ENCODE data around the gene ADAMTS16. TPM values are rescaled to one million over a fixed set of nuclear protein-coding genes. Genes with fewer than 3 reads are reported as not detected.

ADAMTS16 gene
- total and polyA plus RNA-seq, 3 experiments from 2014 or later = not detected

DNA sequence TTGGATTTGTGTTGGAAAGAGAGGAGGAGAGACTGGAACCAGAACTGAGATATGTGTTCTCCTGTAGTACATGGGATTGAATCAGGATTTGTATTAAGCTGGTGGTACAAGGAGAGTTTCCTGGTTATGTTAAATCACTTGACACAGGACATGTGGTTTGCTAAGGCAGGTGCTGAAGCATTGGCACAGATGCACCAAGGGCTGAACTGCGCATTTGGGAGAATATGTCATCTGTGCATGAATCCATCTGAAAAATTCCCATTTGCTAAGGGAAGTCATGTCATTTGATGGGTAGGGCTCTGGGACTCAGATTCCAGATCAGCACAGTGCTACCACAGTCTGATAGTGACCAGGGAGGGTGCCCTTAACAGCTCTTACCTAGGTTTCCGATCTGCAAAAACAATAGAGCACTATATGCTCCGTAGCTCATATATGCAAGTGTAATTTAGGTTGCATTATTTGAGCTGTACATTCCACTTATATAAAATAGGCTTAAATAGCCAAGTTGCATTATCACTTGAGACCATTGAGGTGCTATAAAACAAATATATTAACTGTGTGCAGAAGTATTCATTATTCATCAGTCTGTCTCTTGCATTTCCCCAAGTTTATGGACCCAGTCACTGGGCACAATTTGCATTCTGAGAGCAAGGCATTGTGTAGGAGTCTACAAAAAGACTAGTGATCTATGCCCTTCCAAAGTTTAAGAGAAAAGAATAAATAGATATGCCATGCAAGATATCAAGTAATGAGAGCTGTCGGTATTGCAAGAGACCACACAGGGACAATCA, 55.2 kb downstream of the ADAMTS16 start:
- CTCF ChIA-PET = no interaction called here
- H3K36me3 Mint-ChIP-seq = no peaks in the 10 kb centered on the region
- Histone ChIP-seq H3K27ac (ENCODE audit: low read depth, low read length) (no peak overlapping the region), H3K4me3 (ENCODE audit: low read length) (no peak overlapping the region), H3K27me3 (ENCODE audit: insufficient read depth, low read length, poor library complexity, severe bottlenecking) (no peaks in the 10 kb centered on the region), H3K4me1 (ENCODE audit: insufficient read depth, low read length) (no peaks in the 10 kb centered on the region), H3K36me3 (ENCODE audit: insufficient read depth, low read length) (no peaks in the 10 kb centered on the region), H3K9me3 (ENCODE audit: low read length) (no peaks in the 10 kb centered on the region)
- peaks cover 0 to 7% of the 10 kb centered on the region in 2 donors for H3K27me3 Mint-ChIP-seq
- H3K4me3 Mint-ChIP-seq = no peak overlapping the region
- H3K4me1 Mint-ChIP-seq = no peaks in the 10 kb centered on the region
- POLR2A ChIA-PET = no interaction called here
- DNase-seq = no peak
- H3K9me3 Mint-ChIP-seq = peaks cover 0 to 4% (median 2%) of the 10 kb centered on the region in 5 donors
- H3K27ac Mint-ChIP-seq = no peak overlapping the region

DNA sequence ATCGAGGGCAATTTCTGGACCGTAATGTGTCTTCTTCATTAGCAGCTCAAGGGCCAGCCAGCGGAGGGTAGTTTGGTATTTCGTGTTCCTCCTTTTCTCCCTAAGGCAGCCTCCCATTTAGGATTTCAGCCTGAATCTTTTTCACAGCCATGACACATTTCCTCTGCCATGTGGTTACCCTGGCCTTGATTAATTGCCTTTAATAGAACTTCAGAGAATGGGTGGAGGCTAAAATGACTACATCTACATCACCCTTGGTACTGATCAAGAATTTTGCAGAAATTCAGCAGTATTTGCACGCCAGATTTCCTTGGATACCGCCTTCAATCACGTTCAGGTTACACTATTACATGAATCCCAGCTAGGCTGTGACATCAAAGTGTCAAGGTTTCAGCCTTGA, 58.0 kb downstream of the ADAMTS16 start:
- H3K27ac ChIP-seq (ENCODE audit: low read depth, low read length) = no peak overlapping the region
- no peaks in the 10 kb centered on the region for H3K36me3 ChIP-seq (ENCODE audit: insufficient read depth, low read length)
- peaks cover 0 to 5% of the 10 kb centered on the region in 2 donors for H3K27me3 Mint-ChIP-seq
- no peak overlapping the region for H3K4me3 Mint-ChIP-seq
- no peaks in the 10 kb centered on the region for H3K27me3 ChIP-seq (ENCODE audit: insufficient read depth, low read length, poor library complexity, severe bottlenecking)
- peaks cover 1 to 6% (median 2%) of the 10 kb centered on the region in 5 donors for H3K9me3 Mint-ChIP-seq
- no peaks in the 10 kb centered on the region for H3K36me3 Mint-ChIP-seq
- no peaks in the 10 kb centered on the region for H3K4me1 ChIP-seq (ENCODE audit: insufficient read depth, low read length)
- CTCF ChIA-PET = no interaction called here
- no peak overlapping the region for H3K27ac Mint-ChIP-seq
- no peaks in the 10 kb centered on the region for H3K9me3 ChIP-seq (ENCODE audit: low read length)
- no peak overlapping the region for H3K4me3 ChIP-seq (ENCODE audit: low read length)
- DNase-seq = no peak
- no peaks in the 10 kb centered on the region for H3K4me1 Mint-ChIP-seq
- POLR2A ChIA-PET = no interaction called here

DNA sequence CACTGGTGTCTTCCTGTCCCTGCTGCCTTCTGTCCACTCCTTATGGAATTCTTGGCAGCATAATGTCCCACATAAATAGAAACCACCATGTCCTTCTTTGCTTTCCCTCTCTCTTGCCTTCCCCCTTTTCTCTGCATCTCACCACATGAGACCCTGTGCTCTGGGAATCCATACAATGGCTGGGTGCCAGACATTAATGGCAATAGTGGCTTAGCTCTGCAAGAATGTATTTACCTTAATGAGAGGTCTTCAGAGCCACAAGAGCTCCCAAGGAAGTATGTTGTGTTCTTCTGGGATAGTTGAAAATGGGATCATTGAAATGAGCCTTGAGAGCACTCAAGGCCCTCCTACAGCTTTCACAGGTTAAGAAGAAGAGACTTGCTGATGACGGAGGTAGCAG, 58.7 kb downstream of the ADAMTS16 start:
- peaks cover 1 to 6% (median 2%) of the 10 kb centered on the region in 5 donors for H3K9me3 Mint-ChIP-seq

DNA sequence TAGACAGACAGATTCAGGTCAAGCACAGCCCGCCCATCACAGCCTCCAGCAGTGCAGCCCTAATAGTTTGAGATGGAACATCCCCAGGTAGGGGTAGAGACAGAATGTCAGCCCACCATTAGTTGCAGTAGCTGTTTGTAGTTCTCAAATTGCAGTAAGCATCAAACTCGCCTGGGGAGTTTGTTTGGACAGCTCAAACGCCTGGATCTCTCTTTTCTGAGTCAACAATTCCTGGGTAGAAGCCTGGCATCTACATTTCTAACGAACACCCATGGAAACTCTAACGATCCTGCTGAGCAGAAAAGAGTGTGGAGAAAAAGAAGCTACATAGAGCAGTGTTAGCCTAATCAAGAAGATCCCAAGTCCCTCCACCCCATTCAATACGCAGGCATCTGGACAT, 59.4 kb downstream of the ADAMTS16 start:
- CTCF ChIA-PET = no interaction called here
- DNase-seq = no peak
- Histone ChIP-seq H3K27ac (ENCODE audit: low read depth, low read length) (no peak overlapping the region), H3K4me3 (ENCODE audit: low read length) (no peak overlapping the region), H3K36me3 (ENCODE audit: insufficient read depth, low read length) (no peaks in the 10 kb centered on the region), H3K4me1 (ENCODE audit: insufficient read depth, low read length) (no peaks in the 10 kb centered on the region), H3K9me3 (ENCODE audit: low read length) (no peaks in the 10 kb centered on the region), H3K27me3 (ENCODE audit: insufficient read depth, low read length, poor library complexity, severe bottlenecking) (no peaks in the 10 kb centered on the region)
- no peak overlapping the region for H3K27ac Mint-ChIP-seq
- POLR2A ChIA-PET = no interaction called here
- H3K4me1 Mint-ChIP-seq = no peaks in the 10 kb centered on the region
- H3K9me3 Mint-ChIP-seq = peaks cover 1 to 6% (median 2%) of the 10 kb centered on the region in 5 donors
- H3K4me3 Mint-ChIP-seq = no peak overlapping the region
- H3K36me3 Mint-ChIP-seq = no peaks in the 10 kb centered on the region
- peaks cover 0 to 3% of the 10 kb centered on the region in 2 donors for H3K27me3 Mint-ChIP-seq

More for the DNA sequence above, 58.7 kb downstream of the ADAMTS16 start:
- no peaks in the 10 kb centered on the region for H3K27me3 ChIP-seq (ENCODE audit: insufficient read depth, low read length, poor library complexity, severe bottlenecking)
- H3K9me3 ChIP-seq (ENCODE audit: low read length) = no peaks in the 10 kb centered on the region
- H3K27ac Mint-ChIP-seq = no peak overlapping the region
- H3K27ac ChIP-seq (ENCODE audit: low read depth, low read length) = no peak overlapping the region
- no peaks in the 10 kb centered on the region for H3K4me1 ChIP-seq (ENCODE audit: insufficient read depth, low read length)
- no peak overlapping the region for H3K4me3 Mint-ChIP-seq
- H3K27me3 Mint-ChIP-seq = peaks cover 0 to 5% of the 10 kb centered on the region in 2 donors
- POLR2A ChIA-PET = no interaction called here
- no peaks in the 10 kb centered on the region for H3K36me3 ChIP-seq (ENCODE audit: insufficient read depth, low read length)
- H3K4me1 Mint-ChIP-seq = no peaks in the 10 kb centered on the region
- H3K4me3 ChIP-seq (ENCODE audit: low read length) = no peak overlapping the region
- no peak for DNase-seq
- CTCF ChIA-PET = no interaction called here
- H3K36me3 Mint-ChIP-seq = no peaks in the 10 kb centered on the region

DNA sequence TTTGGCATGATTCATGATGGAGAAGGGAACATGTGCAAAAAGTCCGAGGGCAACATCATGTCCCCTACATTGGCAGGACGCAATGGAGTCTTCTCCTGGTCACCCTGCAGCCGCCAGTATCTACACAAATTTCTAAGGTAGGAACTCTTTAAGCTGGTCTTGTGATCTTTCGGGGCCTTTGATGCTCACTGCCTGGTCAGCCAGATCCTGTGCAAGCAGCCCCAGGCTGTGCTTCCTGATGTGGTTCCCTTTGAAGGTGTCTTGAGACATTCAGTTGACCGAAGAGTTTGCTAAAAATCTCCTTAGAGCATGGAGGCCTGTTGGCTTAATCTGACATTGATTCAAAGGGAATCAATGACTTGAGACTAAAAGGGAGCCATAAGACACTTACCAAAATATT, 60.0 kb downstream of the ADAMTS16 start:
- Histone ChIP-seq H3K4me1 (ENCODE audit: insufficient read depth, low read length) (no peaks in the 10 kb centered on the region), H3K36me3 (ENCODE audit: insufficient read depth, low read length) (no peaks in the 10 kb centered on the region)

DNA sequence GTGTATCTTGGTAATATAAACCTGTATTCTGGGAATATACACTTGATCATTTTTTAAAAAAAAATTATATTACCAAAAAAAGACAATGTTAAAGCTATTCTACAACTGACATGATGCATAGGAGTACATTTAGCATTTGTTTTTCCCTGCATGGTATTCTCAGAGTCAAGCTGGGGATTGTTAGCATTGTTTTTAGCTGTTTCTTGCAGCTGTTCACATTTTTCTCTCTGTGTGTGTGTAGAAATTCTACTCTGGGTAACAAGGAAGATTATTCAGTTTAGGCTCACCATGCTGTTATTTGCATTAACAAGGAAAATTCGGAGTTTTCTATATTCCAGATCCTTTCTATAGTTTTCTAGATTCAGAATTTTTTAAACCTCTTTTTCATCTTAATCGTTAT, 62.2 kb downstream of the ADAMTS16 start:
- Histone ChIP-seq H3K36me3 (ENCODE audit: insufficient read depth, low read length) (no peaks in the 10 kb centered on the region), H3K4me1 (ENCODE audit: insufficient read depth, low read length) (no peaks in the 10 kb centered on the region), H3K27ac (ENCODE audit: low read depth, low read length) (no peak overlapping the region), H3K9me3 (ENCODE audit: low read length) (no peaks in the 10 kb centered on the region), H3K27me3 (ENCODE audit: insufficient read depth, low read length, poor library complexity, severe bottlenecking) (no peaks in the 10 kb centered on the region), H3K4me3 (ENCODE audit: low read length) (no peak overlapping the region)
- Mint-ChIP-seq H3K4me3 (no peak overlapping the region), H3K27ac (no peak overlapping the region), H3K27me3 (no peaks in the 10 kb centered on the region), H3K9me3 (peaks cover 0 to 13% (median 3%) of the 10 kb centered on the region in 5 donors), H3K4me1 (no peaks in the 10 kb centered on the region), H3K36me3 (no peaks in the 10 kb centered on the region)
- POLR2A ChIA-PET = no interaction called here
- CTCF ChIA-PET = no interaction called here
- DNase-seq = no peak

More for the DNA sequence above, 60.0 kb downstream of the ADAMTS16 start:
- H3K27ac ChIP-seq (ENCODE audit: low read depth, low read length) = no peak overlapping the region
- H3K4me3 Mint-ChIP-seq = no peak overlapping the region
- no peaks in the 10 kb centered on the region for H3K36me3 Mint-ChIP-seq
- no peak for DNase-seq
- no peaks in the 10 kb centered on the region for H3K27me3 ChIP-seq (ENCODE audit: insufficient read depth, low read length, poor library complexity, severe bottlenecking)
- no peak overlapping the region for H3K4me3 ChIP-seq (ENCODE audit: low read length)
- CTCF ChIA-PET = no interaction called here
- H3K9me3 ChIP-seq (ENCODE audit: low read length) = no peaks in the 10 kb centered on the region
- H3K27me3 Mint-ChIP-seq = peaks cover 0 to 2% of the 10 kb centered on the region in 2 donors
- H3K27ac Mint-ChIP-seq = no peak overlapping the region
- H3K9me3 Mint-ChIP-seq = peaks cover 1 to 6% (median 2%) of the 10 kb centered on the region in 5 donors
- POLR2A ChIA-PET = no interaction called here
- H3K4me1 Mint-ChIP-seq = no peaks in the 10 kb centered on the region

DNA sequence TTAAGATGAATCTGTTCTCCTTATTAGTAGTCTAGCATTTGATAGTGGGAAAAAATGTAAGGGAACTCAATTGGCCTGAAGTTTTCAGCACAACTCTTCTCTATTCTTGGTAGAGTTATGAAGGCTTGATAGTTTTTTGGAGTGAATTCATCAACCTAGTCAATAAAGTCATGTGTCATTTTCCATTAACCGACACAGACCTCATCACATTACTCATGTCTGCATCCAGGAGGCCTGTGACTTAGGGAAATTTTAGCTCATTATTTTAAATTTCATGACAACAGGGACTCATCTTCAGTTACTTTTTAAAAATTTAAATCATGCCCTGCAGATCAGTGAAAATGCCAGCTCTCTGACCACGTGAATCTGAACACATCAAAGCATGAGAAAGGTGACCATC, 63.3 kb downstream of the ADAMTS16 start:
- no peak for DNase-seq
- no peaks in the 10 kb centered on the region for H3K36me3 Mint-ChIP-seq
- CTCF ChIA-PET = no interaction called here
- no peaks in the 10 kb centered on the region for H3K4me1 Mint-ChIP-seq
- peaks cover 0 to 10% (median 3%) of the 10 kb centered on the region in 5 donors for H3K9me3 Mint-ChIP-seq
- H3K4me3 ChIP-seq (ENCODE audit: low read length) = no peak overlapping the region
- no peaks in the 10 kb centered on the region for H3K27me3 ChIP-seq (ENCODE audit: insufficient read depth, low read length, poor library complexity, severe bottlenecking)
- H3K4me3 Mint-ChIP-seq = no peak overlapping the region
- no peaks in the 10 kb centered on the region for H3K4me1 ChIP-seq (ENCODE audit: insufficient read depth, low read length)
- H3K36me3 ChIP-seq (ENCODE audit: insufficient read depth, low read length) = no peaks in the 10 kb centered on the region
- no peak overlapping the region for H3K27ac ChIP-seq (ENCODE audit: low read depth, low read length)
- no peak overlapping the region for H3K27ac Mint-ChIP-seq
- POLR2A ChIA-PET = no interaction called here
- H3K9me3 ChIP-seq (ENCODE audit: low read length) = no peaks in the 10 kb centered on the region
- no peaks in the 10 kb centered on the region for H3K27me3 Mint-ChIP-seq

DNA sequence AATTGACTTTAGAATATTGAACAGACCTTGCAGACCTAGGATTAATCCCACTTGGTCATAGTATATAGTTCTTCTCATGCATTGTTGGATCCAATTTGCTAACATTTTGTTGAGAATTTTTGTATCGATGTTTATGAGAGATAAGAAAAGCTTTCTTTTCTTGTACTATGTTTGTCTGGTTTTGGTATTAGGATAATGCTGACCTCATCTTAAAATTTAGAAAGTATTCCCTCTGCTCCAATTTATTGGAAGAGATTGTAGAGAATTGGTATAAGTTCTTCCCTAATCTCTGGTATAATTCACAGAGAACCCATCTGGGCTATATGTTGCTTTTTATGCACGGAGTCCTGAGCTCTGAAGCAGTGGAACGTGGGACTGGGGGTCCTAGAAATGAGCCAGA, 67.7 kb downstream of the ADAMTS16 start:
- Mint-ChIP-seq H3K27ac (no peak overlapping the region), H3K4me3 (no peak overlapping the region), H3K9me3 (peaks cover 0 to 8% (median 0%) of the 10 kb centered on the region in 5 donors), H3K36me3 (no peaks in the 10 kb centered on the region), H3K27me3 (no peaks in the 10 kb centered on the region), H3K4me1 (no peaks in the 10 kb centered on the region)
- H3K4me3 ChIP-seq (ENCODE audit: low read length) = no peak overlapping the region
- POLR2A ChIA-PET = no interaction called here
- H3K9me3 ChIP-seq (ENCODE audit: low read length) = no peaks in the 10 kb centered on the region
- no peak overlapping the region for H3K27ac ChIP-seq (ENCODE audit: low read depth, low read length)
- no peaks in the 10 kb centered on the region for H3K36me3 ChIP-seq (ENCODE audit: insufficient read depth, low read length)
- H3K27me3 ChIP-seq (ENCODE audit: insufficient read depth, low read length, poor library complexity, severe bottlenecking) = no peaks in the 10 kb centered on the region
- CTCF ChIA-PET = no interaction called here
- no peaks in the 10 kb centered on the region for H3K4me1 ChIP-seq (ENCODE audit: insufficient read depth, low read length)
- no peak for DNase-seq

Measured in CD8-positive, alpha-beta memory T cell (primary cell).